ENCODE measurements around the gene TLE4. TPM values are rescaled to one million over a fixed set of nuclear protein-coding genes. Genes with fewer than 3 reads are reported as not detected.

The TLE4 gene
- 13.1 and 13.2 TPM in 2 replicates for total RNA-seq

DNA sequence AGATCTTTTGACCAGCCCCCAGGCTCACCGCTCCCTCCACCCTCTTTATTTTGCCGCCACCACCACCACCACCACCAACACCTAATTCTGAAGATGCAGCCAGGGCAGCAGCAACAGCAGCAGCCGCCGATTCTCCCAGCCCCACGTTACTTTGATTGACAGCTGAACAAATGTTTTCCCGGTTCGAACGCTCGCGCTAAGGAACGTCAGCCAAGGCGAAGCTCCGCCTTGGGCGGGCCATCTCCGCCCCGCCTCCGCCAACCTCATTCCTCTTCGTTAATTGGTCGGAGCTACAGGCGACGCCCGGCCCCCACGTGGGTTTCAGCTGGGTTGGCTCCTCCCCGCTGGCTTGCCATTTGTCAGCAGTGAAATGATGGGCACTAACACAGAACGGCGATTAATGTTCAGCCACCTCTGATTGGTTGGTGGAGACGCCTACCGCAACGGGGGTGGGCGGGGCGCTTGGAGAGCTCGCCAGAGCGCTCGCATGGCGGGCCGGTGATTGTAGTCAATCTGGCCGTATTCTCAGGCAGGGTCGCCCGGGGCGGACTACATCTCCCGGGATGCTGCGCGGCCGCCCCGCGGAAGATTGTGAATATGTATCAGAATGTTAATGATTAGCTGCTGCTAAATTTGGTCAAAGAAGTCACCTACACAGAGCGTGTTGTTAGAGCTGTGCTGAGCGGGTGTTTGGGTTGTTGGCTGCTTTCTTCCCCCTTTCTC lies at the start of gene TLE4:
TSS of gene TLE4 (plus strand) at position 657 of the 723 bp plus-strand sequence. CDS start 826 bp downstream, outside the sequence.

